Measurements from ENCODE around the gene NINL. TPM values are rescaled to one million over a fixed set of nuclear protein-coding genes. Genes with fewer than 3 reads are reported as not detected.

Gene NINL
- total and polyA plus RNA-seq, 4 donors: 1.9 to 3.6 (median 2.8) TPM

DNA sequence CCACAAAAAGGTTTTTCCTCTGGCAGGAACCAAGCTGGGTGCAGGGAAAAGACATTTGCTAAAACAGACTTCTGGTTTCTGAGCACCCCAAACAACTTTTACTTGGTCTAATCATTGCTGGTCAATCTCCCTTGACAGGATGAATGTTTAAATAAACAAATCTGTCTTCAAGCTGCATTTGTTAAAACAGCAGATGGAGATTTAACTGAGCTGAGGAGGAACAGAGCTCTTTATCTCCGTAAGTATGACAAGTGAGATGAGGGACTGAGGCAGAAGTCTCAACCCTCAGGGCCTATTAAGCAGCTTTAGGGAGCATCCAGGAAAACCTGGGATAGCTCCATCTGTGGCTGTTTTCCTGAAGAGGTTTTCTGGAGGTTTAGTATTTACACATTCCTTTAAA, 40.6 kb downstream of the NINL start:
- H3K4me1 ChIP-seq (ENCODE audit: control insufficient read depth in 4 of 4, insufficient read depth in 4 of 4, low read length in 3 of 4): peaks cover 0 to 25% (median 16%) of the 10 kb centered on the region in 4 donors
- no peak for DNase-seq (ENCODE audit: low spot score)
- H3K27ac ChIP-seq (ENCODE audit: low read depth in 1 of 2, low read length in 2 of 2): no peak overlapping the region
- no peak overlapping the region for H3K9ac ChIP-seq (ENCODE audit: low read depth in 1 of 2, low read length in 2 of 2)
- H3K36me3 ChIP-seq (ENCODE audit: control insufficient read depth in 4 of 4, insufficient read depth in 3 of 4, low read depth in 1 of 4, low read length in 3 of 4): no peaks in the 10 kb centered on the region
- no peaks in the 10 kb centered on the region for H3K27me3 ChIP-seq (ENCODE audit: control insufficient read depth in 4 of 4, insufficient read depth in 4 of 4, low read length in 3 of 4)
- TF ChIP-seq MAX (IDR thresholded peaks at IDR 0.05): no peak
- no peak for TF ChIP-seq FOXA1 (IDR thresholded peaks at IDR 0.05)
- no peak for TF ChIP-seq TAF1 (conservative IDR thresholded peaks at IDR 0.05)
- no peak for TF ChIP-seq CTCF (IDR thresholded peaks at IDR 0.05; ENCODE audit: low read depth, low read length, missing input control)
- TF ChIP-seq, protein P1, sequence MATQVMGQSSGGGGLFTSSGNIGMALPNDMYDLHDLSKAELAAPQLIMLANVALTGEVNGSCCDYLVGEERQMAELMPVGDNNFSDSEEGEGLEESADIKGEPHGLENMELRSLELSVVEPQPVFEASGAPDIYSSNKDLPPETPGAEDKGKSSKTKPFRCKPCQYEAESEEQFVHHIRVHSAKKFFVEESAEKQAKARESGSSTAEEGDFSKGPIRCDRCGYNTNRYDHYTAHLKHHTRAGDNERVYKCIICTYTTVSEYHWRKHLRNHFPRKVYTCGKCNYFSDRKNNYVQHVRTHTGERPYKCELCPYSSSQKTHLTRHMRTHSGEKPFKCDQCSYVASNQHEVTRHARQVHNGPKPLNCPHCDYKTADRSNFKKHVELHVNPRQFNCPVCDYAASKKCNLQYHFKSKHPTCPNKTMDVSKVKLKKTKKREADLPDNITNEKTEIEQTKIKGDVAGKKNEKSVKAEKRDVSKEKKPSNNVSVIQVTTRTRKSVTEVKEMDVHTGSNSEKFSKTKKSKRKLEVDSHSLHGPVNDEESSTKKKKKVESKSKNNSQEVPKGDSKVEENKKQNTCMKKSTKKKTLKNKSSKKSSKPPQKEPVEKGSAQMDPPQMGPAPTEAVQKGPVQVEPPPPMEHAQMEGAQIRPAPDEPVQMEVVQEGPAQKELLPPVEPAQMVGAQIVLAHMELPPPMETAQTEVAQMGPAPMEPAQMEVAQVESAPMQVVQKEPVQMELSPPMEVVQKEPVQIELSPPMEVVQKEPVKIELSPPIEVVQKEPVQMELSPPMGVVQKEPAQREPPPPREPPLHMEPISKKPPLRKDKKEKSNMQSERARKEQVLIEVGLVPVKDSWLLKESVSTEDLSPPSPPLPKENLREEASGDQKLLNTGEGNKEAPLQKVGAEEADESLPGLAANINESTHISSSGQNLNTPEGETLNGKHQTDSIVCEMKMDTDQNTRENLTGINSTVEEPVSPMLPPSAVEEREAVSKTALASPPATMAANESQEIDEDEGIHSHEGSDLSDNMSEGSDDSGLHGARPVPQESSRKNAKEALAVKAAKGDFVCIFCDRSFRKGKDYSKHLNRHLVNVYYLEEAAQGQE (IDR thresholded peaks at IDR 0.05): no peak
- no peak overlapping the region for H3K4me3 ChIP-seq (ENCODE audit: low read depth in 1 of 3, low read length in 3 of 3)
- H3K9me3 ChIP-seq (ENCODE audit: control insufficient read depth in 4 of 4, low read length in 3 of 4): no peaks in the 10 kb centered on the region
- WGBS: 90% methylated on average over 1 of the region's 1 CpG

- peaks cover 0 to 26% (median 16%) of the 10 kb centered on the region in 4 donors for H3K4me1 ChIP-seq (ENCODE audit: control insufficient read depth in 4 of 4, insufficient read depth in 4 of 4, low read length in 3 of 4)
- WGBS: 83% methylated on average over 4 of the region's 4 CpGs
- H3K27ac ChIP-seq (ENCODE audit: low read depth in 1 of 2, low read length in 2 of 2): no peak overlapping the region
- H3K4me3 ChIP-seq (ENCODE audit: low read depth in 1 of 3, low read length in 3 of 3): no peak overlapping the region
- H3K36me3 ChIP-seq (ENCODE audit: control insufficient read depth in 4 of 4, insufficient read depth in 3 of 4, low read depth in 1 of 4, low read length in 3 of 4): no peaks in the 10 kb centered on the region
- H3K27me3 ChIP-seq (ENCODE audit: control insufficient read depth in 4 of 4, insufficient read depth in 4 of 4, low read length in 3 of 4): no peaks in the 10 kb centered on the region
- no peak overlapping the region for H3K9ac ChIP-seq (ENCODE audit: low read depth in 1 of 2, low read length in 2 of 2)
- no peak for TF ChIP-seq YY1 (IDR thresholded peaks at IDR 0.05)
- no peak for TF ChIP-seq CTCF (IDR thresholded peaks at IDR 0.05; ENCODE audit: low read depth, low read length, missing input control)
- no peak for TF ChIP-seq SP1 (IDR thresholded peaks at IDR 0.05)
- TF ChIP-seq, protein P1 (IDR thresholded peaks at IDR 0.05): no peak
- TF ChIP-seq GABPA (IDR thresholded peaks at IDR 0.05 in 1 of 2, conservative IDR thresholded peaks at IDR 0.05 in 1 of 2): no peak
- TF ChIP-seq, protein P2, sequence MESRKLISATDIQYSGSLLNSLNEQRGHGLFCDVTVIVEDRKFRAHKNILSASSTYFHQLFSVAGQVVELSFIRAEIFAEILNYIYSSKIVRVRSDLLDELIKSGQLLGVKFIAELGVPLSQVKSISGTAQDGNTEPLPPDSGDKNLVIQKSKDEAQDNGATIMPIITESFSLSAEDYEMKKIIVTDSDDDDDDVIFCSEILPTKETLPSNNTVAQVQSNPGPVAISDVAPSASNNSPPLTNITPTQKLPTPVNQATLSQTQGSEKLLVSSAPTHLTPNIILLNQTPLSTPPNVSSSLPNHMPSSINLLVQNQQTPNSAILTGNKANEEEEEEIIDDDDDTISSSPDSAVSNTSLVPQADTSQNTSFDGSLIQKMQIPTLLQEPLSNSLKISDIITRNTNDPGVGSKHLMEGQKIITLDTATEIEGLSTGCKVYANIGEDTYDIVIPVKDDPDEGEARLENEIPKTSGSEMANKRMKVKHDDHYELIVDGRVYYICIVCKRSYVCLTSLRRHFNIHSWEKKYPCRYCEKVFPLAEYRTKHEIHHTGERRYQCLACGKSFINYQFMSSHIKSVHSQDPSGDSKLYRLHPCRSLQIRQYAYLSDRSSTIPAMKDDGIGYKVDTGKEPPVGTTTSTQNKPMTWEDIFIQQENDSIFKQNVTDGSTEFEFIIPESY (IDR thresholded peaks at IDR 0.05): no peak
- H3K9me3 ChIP-seq (ENCODE audit: control insufficient read depth in 4 of 4, low read length in 3 of 4): no peaks in the 10 kb centered on the region
- DNase-seq (ENCODE audit: low spot score): no peak
Measured at GRCh38 chr20:25544311-25544710, 41.0 kb downstream of the NINL start.

Data from liver (tissue), 9 donors.